SK-N-SH (cell line): ENCODE data around the gene BCL2A1. TPM values are rescaled to one million over a fixed set of nuclear protein-coding genes. Genes with fewer than 3 reads are reported as not detected.

ENCODE experiments used
- CTCF ChIA-PET: fragments of 300-600, 350-600 bp; formaldehyde crosslinking; extraction: SDS; loops from one replicate; lab custom pipeline; 2021; lab: Yijun Ruan, JAX
- POLR2A ChIA-PET: fragments of 350-600 bp; sonication (Branson Sonifier 250); formaldehyde crosslinking; extraction: SDS; loops from one replicate; lab custom pipeline; 2020; ENCODE audit warnings: antibody characterized with exemption, inconsistent platforms; lab: Yijun Ruan, JAX
- DNase-seq: peaks from one replicate; pipeline ENCODE4 v3.0.0; 2012
- H2AFZ ChIP-seq: fragments of 200-600 bp; sonication (generic); 2 replicates; pipeline ENCODE4 v1.8.1; 2016; ENCODE audit warnings: antibody characterized with exemption, mild to moderate bottlenecking, low read depth
- H3F3A ChIP-seq: fragments of 200-600 bp; sonication (generic); replicated peaks from 2 replicates; pipeline ENCODE3; 2016; ENCODE audit warnings: antibody characterized with exemption, mild to moderate bottlenecking; ENCODE audit not compliant: insufficient read depth
- H3K27ac ChIP-seq, 2 experiments: fragments of 200-500 bp in 1 of 2; fragments of 200-600 bp in 1 of 2; sonication (Bioruptor generic) in 1 of 2; sonication (generic), shearing (Covaris generic) in 1 of 2; 2 replicates each; pipeline versions ENCODE4 v1.5.1 to v1.6.1; 2014 to 2016; ENCODE audit warnings: low read depth in 2 of 2, inconsistent platforms in 1 of 2, low read length in 1 of 2, mild to moderate bottlenecking in 1 of 2, mixed read lengths in 1 of 2
- H3K27me3 ChIP-seq: fragments of 200-600 bp; sonication (generic), shearing (Covaris generic); 2 replicates; pipeline ENCODE4 v1.6.1; 2016; ENCODE audit warnings: mixed run types; ENCODE audit not compliant: insufficient read depth
- H3K36me3 ChIP-seq, 2 experiments: fragments of 200-500 bp in 1 of 2; fragments of 200-600 bp in 1 of 2; sonication (Bioruptor generic) in 1 of 2; sonication (generic) in 1 of 2; replicated peaks in 1 of 2; 2 replicates each; pipeline versions ENCODE3 to v1.5.1; 2014 to 2016; ENCODE audit warnings: low read length in 1 of 2, mild to moderate bottlenecking in 1 of 2; ENCODE audit not compliant: insufficient read depth in 2 of 2, control insufficient read depth in 1 of 2
- H3K4me1 ChIP-seq, 2 experiments: fragments of 200-500 bp in 1 of 2; fragments of 200-600 bp in 1 of 2; sonication (Bioruptor generic) in 1 of 2; sonication (generic), shearing (Covaris generic) in 1 of 2; 2 replicates each; pipeline versions ENCODE4 v1.5.1 to v1.6.1; 2014 to 2016; ENCODE audit warnings: low read depth in 1 of 2, low read length in 1 of 2, mixed run types in 1 of 2; ENCODE audit not compliant: insufficient read depth in 2 of 2, control insufficient read depth in 1 of 2
- H3K4me2 ChIP-seq: fragments of 200-600 bp; sonication (generic), shearing (Covaris generic); 2 replicates; pipeline ENCODE4 v1.6.1; 2017; ENCODE audit warnings: mixed run types
- H3K4me3 ChIP-seq, 2 experiments: fragments of 200-500 bp in 1 of 2; fragments of 200-600 bp in 1 of 2; sonication (Bioruptor generic) in 1 of 2; sonication (generic), shearing (Covaris generic) in 1 of 2; 2 replicates each; pipeline versions ENCODE4 v1.5.1 to v1.8.1; 2014 to 2016; ENCODE audit warnings: low read depth in 2 of 2, inconsistent platforms in 1 of 2, low read length in 1 of 2, mild to moderate bottlenecking in 1 of 2, mixed read lengths in 1 of 2, moderate library complexity in 1 of 2
- H3K79me2 ChIP-seq: fragments of 200-600 bp; sonication (generic); 2 replicates; pipeline ENCODE4 v1.8.1; 2017; ENCODE audit warnings: mild to moderate bottlenecking; ENCODE audit not compliant: insufficient read depth
- H3K9ac ChIP-seq: fragments of 200-600 bp; sonication (generic); 2 replicates; pipeline ENCODE4 v1.6.1; 2017; ENCODE audit warnings: mixed run types
- H3K9me2 ChIP-seq: fragments of 200-600 bp; sonication (generic); 2 replicates; pipeline ENCODE4 v1.6.1; 2017; ENCODE audit warnings: mixed run types
- H3K9me3 ChIP-seq: fragments of 200-600 bp; sonication (generic); 2 replicates; pipeline ENCODE4 v1.6.1; 2017; ENCODE audit warnings: mixed run types, mild to moderate bottlenecking, moderate library complexity
- H4K20me1 ChIP-seq: fragments of 200-600 bp; sonication (generic); 2 replicates; pipeline ENCODE4 v1.6.1; 2017; ENCODE audit warnings: mild to moderate bottlenecking, mixed run types; ENCODE audit not compliant: insufficient read depth
- FOXM1 ChIP-seq: IDR thresholded peaks from 2 replicates; pipeline ENCODE4 v1.4.0; 2012; ENCODE audit warnings: low read depth, mild to moderate bottlenecking
- JUND ChIP-seq: IDR thresholded peaks from 2 replicates; pipeline ENCODE4 v1.4.0; 2012
- PBX3 ChIP-seq: IDR thresholded peaks from 2 replicates; pipeline ENCODE4; 2012
- RXRA ChIP-seq: IDR thresholded peaks from 2 replicates; pipeline ENCODE4 v1.4.0; 2012; ENCODE audit warnings: low read depth, mild to moderate bottlenecking, borderline replicate concordance
- WGBS: methylation state at CpG from one replicate; pipeline ENCODE4 v1.1.6; 2017; ENCODE audit warnings: low lambda C conversion rate; 5-methylcytosine and 5-hydroxymethylcytosine counted together
- polyA plus RNA-seq, 3 experiments: library from polyadenylated mRNA; depleted of rRNA; stranded (reverse); fragments of >200 nt; gene quantifications; 2 replicates each; pipeline ENCODE4 v1.2.3, GENCODE V29; 2012
- TF ChIP-seq, protein P1 (sequence below): IDR thresholded peaks from 2 replicates; pipeline ENCODE4 v1.6.1; 2012; ENCODE audit warnings: mild to moderate bottlenecking, low read depth, low read length, moderate library complexity

Gene BCL2A1
- polyA plus RNA-seq, 1 of the 3 experiments (the other 2 are of a cell fraction) = 0.08 TPM

DNA sequence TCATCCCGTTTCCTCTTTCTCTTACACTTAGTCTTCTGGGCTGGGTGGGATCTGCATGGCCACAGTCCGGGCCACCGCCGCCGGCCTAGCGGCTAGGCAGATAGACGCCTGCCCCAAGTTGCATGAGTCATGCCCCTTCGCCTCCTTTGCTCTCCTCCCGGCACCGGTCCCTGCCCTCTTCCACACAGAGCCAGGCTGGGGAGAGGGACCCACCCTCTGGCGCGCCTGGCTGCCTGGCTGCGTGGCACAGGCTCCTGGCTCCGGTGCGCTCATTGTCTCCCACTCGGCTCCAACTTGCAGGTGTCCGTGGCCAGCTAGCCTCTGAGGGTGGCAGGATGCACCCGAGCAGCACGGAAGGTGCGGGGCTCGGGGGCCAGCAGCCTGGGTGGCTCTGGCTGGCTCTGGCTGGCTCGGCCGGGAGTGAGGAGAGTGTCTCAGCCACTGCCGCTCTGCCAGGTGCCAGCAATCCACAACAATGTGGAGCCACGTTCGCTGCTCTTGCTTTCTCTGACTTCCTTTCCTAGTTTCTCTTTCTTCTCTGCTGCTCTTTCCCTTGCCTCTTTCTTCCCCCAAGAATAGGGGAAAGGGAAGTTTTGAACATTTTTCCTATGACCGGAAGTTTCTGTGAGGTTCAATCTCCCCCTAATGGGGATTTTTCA lies 51.8 kb downstream of the BCL2A1 start:
- no peak overlapping the region for H3K27ac ChIP-seq
- ChIA-PET POLR2A (no interaction called here), CTCF (no interaction called here)
- 89% methylated on average over 20 of the region's 27 CpGs for WGBS
- H3K9me3 ChIP-seq = peaks cover 18% of the 10 kb centered on the region
- peaks cover 19% of the 10 kb centered on the region for H3F3A ChIP-seq
- TF ChIP-seq FOXM1 = no peak
- no peak for TF ChIP-seq PBX3
- no peak for DNase-seq
- H3K9ac ChIP-seq = no peak overlapping the region
- no peak overlapping the region; a peak in 1 of 4 replicates for H3K4me3 ChIP-seq
- H2AFZ ChIP-seq = no peak overlapping the region
- no peaks in the 10 kb centered on the region; a peak in 2 of 4 replicates for H3K4me1 ChIP-seq
- H4K20me1 ChIP-seq = no peaks in the 10 kb centered on the region
- peaks cover 31% of the 10 kb centered on the region for H3K79me2 ChIP-seq
- H3K27me3 ChIP-seq = no peaks in the 10 kb centered on the region
- H3K36me3 ChIP-seq = peaks cover 16 to 56% of the 10 kb centered on the region in 2 experiments
- H3K9me2 ChIP-seq = no peaks in the 10 kb centered on the region
- no peak overlapping the region for H3K4me2 ChIP-seq

- Histone ChIP-seq H4K20me1 (no peaks in the 10 kb centered on the region), H3K9me2 (no peaks in the 10 kb centered on the region), H3K9ac (no peak overlapping the region), H3K9me3 (peaks cover 18% of the 10 kb centered on the region), H2AFZ (no peak overlapping the region)
- 86% methylated on average over 10 of the region's 11 CpGs for WGBS
- TF ChIP-seq RXRA = no peak
- TF ChIP-seq, protein P1, sequence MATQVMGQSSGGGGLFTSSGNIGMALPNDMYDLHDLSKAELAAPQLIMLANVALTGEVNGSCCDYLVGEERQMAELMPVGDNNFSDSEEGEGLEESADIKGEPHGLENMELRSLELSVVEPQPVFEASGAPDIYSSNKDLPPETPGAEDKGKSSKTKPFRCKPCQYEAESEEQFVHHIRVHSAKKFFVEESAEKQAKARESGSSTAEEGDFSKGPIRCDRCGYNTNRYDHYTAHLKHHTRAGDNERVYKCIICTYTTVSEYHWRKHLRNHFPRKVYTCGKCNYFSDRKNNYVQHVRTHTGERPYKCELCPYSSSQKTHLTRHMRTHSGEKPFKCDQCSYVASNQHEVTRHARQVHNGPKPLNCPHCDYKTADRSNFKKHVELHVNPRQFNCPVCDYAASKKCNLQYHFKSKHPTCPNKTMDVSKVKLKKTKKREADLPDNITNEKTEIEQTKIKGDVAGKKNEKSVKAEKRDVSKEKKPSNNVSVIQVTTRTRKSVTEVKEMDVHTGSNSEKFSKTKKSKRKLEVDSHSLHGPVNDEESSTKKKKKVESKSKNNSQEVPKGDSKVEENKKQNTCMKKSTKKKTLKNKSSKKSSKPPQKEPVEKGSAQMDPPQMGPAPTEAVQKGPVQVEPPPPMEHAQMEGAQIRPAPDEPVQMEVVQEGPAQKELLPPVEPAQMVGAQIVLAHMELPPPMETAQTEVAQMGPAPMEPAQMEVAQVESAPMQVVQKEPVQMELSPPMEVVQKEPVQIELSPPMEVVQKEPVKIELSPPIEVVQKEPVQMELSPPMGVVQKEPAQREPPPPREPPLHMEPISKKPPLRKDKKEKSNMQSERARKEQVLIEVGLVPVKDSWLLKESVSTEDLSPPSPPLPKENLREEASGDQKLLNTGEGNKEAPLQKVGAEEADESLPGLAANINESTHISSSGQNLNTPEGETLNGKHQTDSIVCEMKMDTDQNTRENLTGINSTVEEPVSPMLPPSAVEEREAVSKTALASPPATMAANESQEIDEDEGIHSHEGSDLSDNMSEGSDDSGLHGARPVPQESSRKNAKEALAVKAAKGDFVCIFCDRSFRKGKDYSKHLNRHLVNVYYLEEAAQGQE = no peak
- TF ChIP-seq JUND = no peak
- TF ChIP-seq, all 33 proteins: peak for 0
- Histone ChIP-seq H3K36me3 (peaks cover 26 to 63% of the 10 kb centered on the region in 2 experiments), H3K4me1 (no peaks in the 10 kb centered on the region; a peak in 2 of 4 replicates), H3K27ac (no peak overlapping the region), H3K27me3 (no peaks in the 10 kb centered on the region), H3K4me2 (no peak overlapping the region), H3K4me3 (no peak overlapping the region; a peak in 1 of 4 replicates), H3K79me2 (peaks cover 30% of the 10 kb centered on the region), H3F3A (peaks cover 13% of the 10 kb centered on the region)
- no peak for DNase-seq
- POLR2A ChIA-PET = no interaction called here
- CTCF ChIA-PET = no interaction called here
Observed at GRCh38 chr15:79918278-79918677, 52.7 kb downstream of the BCL2A1 start.
